HCT116 (cell line): Measurements from ENCODE around the gene GRAMD1C. TPM values are rescaled to one million over a fixed set of nuclear protein-coding genes. Genes with fewer than 3 reads are reported as not detected.

Experiments
- ATAC-seq: fragments of 200-7000 bp; cut with Tn5 transposase; 2 replicates; pipeline ENCODE4 v1.9.1; 2020; ENCODE audit warnings: mild to moderate bottlenecking, moderate library complexity
- BruUV-seq: library from RNA; stranded (reverse); fragments of 400-500 nt; replicated peaks from 2 replicates; lab custom pipeline; 2021; lab: Mats Ljungman, UMichigan
- CTCF ChIA-PET: fragments of 300-600 bp; sonication (Branson Sonifier 250); formaldehyde crosslinking; loops from one replicate; lab custom pipeline; 2021; ENCODE audit warnings: antibody characterized with exemption; lab: Charles Lee
- POLR2A ChIA-PET: fragments of 300-600, 350-600 bp; sonication (Branson Sonifier 250); formaldehyde crosslinking; loops from one replicate; lab custom pipeline; 2021; ENCODE audit warnings: antibody characterized with exemption; lab: Charles Lee
- RAD21 ChIA-PET, 2 experiments: fragments of 300-600 bp; sonication (Branson Sonifier 250); formaldehyde crosslinking; loops; one replicate each; lab custom pipeline; 2023; ENCODE audit warnings: low total read pairs in 2 of 2; ENCODE audit not compliant: uncharacterized antibody in 2 of 2, unreplicated experiment in 2 of 2, low non-redundant PET in 1 of 2; lab: Charles Lee
- DNase-seq: peaks from one replicate; pipeline ENCODE4 v3.0.0-alpha.2; 2010; ENCODE audit warnings: low read depth, low spot score
- H2AFZ ChIP-seq: fragments of 200-600 bp; shearing (Covaris generic), sonication (generic); 2 replicates; pipeline ENCODE4 v1.6.1; 2017; ENCODE audit warnings: low read depth, mixed run types, mixed read lengths, antibody characterized with exemption, low read length; ENCODE audit not compliant: poor library complexity, severe bottlenecking
- H3K27ac ChIP-seq: 2 replicates; pipeline ENCODE4 v1.5.1; 2012; ENCODE audit warnings: low read depth, low read length
- H3K27me3 ChIP-seq: fragments of 200-600 bp; sonication (generic); 2 replicates; pipeline ENCODE4 v1.6.1; 2016; ENCODE audit warnings: mixed run types, low read length, mixed read lengths; ENCODE audit not compliant: insufficient read depth
- H3K36me3 ChIP-seq, 2 experiments: fragments of 200-500 bp in 1 of 2; fragments of 200-600 bp in 1 of 2; sonication (Bioruptor generic) in 1 of 2; sonication (generic) in 1 of 2; 2 replicates each; pipeline versions ENCODE4 v1.5.1 to v1.6.1; 2014 to 2016; ENCODE audit warnings: low read length in 2 of 2, inconsistent platforms in 1 of 2, mixed read lengths in 1 of 2, mixed run types in 1 of 2; ENCODE audit not compliant: insufficient read depth in 2 of 2, control insufficient read depth in 1 of 2
- H3K4me1 ChIP-seq, 2 experiments: fragments of 200-600 bp in 1 of 2; sonication (generic) in 1 of 2; 2 replicates each; pipeline versions ENCODE4 v1.5.1 to v1.6.1; 2012 to 2017; ENCODE audit warnings: low read length in 2 of 2, inconsistent platforms in 1 of 2, mild to moderate bottlenecking in 1 of 2, mixed read lengths in 1 of 2, mixed run types in 1 of 2, moderate library complexity in 1 of 2; ENCODE audit not compliant: insufficient read depth in 2 of 2, control insufficient read depth in 1 of 2
- H3K4me2 ChIP-seq: fragments of 200-600 bp; sonication (generic); 2 replicates; pipeline ENCODE4 v1.6.1; 2017; ENCODE audit warnings: mixed run types, low read length, mixed read lengths
- H3K4me3 ChIP-seq, 2 experiments: fragments of 200-600 bp in 1 of 2; sonication (generic) in 1 of 2; replicated peaks in 1 of 2; 2 replicates each; pipeline ENCODE4 v1.5.1; 2011 to 2016; ENCODE audit warnings: low read length in 2 of 2, control low read depth in 1 of 2, low read depth in 1 of 2, mild to moderate bottlenecking in 1 of 2, mixed read lengths in 1 of 2, mixed run types in 1 of 2
- H3K79me2 ChIP-seq: fragments of 200-600 bp; sonication (generic); 2 replicates; pipeline ENCODE4 v1.6.1; 2017; ENCODE audit warnings: mild to moderate bottlenecking, mixed run types, low read length, moderate library complexity, mixed read lengths; ENCODE audit not compliant: insufficient read depth
- H3K9ac ChIP-seq: fragments of 200-600 bp; sonication (generic); 2 replicates; pipeline ENCODE4 v1.6.1; 2016; ENCODE audit warnings: low read length, mixed read lengths
- H3K9me2 ChIP-seq: fragments of 200-600 bp; sonication (generic), shearing (Covaris generic); 2 replicates; pipeline ENCODE4 v1.6.1; 2017; ENCODE audit warnings: mixed run types, mild to moderate bottlenecking, moderate library complexity; ENCODE audit not compliant: insufficient read depth
- H3K9me3 ChIP-seq, 2 experiments: fragments of 200-500 bp in 1 of 2; fragments of 200-600 bp in 1 of 2; sonication (Bioruptor generic) in 1 of 2; sonication (generic) in 1 of 2; 2 replicates each; pipeline ENCODE4 v1.6.1; 2014 to 2017; ENCODE audit warnings: low read length in 2 of 2, mixed read lengths in 2 of 2, inconsistent platforms in 1 of 2, low read depth in 1 of 2, mild to moderate bottlenecking in 1 of 2, mixed run types in 1 of 2, moderate library complexity in 1 of 2; ENCODE audit not compliant: control insufficient read depth in 1 of 2, insufficient read depth in 1 of 2
- H4K20me1 ChIP-seq: fragments of 200-600 bp; sonication (generic), shearing (Covaris generic); 2 replicates; pipeline ENCODE4 v1.6.1; 2017; ENCODE audit warnings: mixed run types, mild to moderate bottlenecking, moderate library complexity; ENCODE audit not compliant: insufficient read depth
- ATF3 ChIP-seq: IDR thresholded peaks from 2 replicates; pipeline ENCODE4 v1.6.1; 2012
- CBX3 ChIP-seq: IDR thresholded peaks from 2 replicates; pipeline ENCODE4 v1.6.1; 2012; ENCODE audit warnings: low read depth
- CEBPB ChIP-seq: IDR thresholded peaks from 2 replicates; pipeline ENCODE4 v1.6.1; 2012; ENCODE audit warnings: low read depth
- EGR1 ChIP-seq: IDR thresholded peaks from 2 replicates; pipeline ENCODE4 v1.6.1; 2012; ENCODE audit warnings: low read depth
- EZH2 ChIP-seq: fragments of 200-600 bp; sonication (generic); IDR thresholded peaks from 2 replicates; pipeline ENCODE4 v1.6.1; 2017; ENCODE audit warnings: antibody characterized with exemption, mixed run types
- EZH2phosphoT487 ChIP-seq: fragments of 200-600 bp; IDR thresholded peaks from 2 replicates; pipeline ENCODE4 v1.6.1; 2018; ENCODE audit warnings: antibody characterized with exemption, borderline replicate concordance
- FOSL1 ChIP-seq: IDR thresholded peaks from 2 replicates; pipeline ENCODE4 v1.6.1; 2012; ENCODE audit warnings: low read depth
- JUND ChIP-seq: IDR thresholded peaks from 2 replicates; pipeline ENCODE4 v1.6.1; 2012
- MAX ChIP-seq: IDR thresholded peaks from 2 replicates; pipeline ENCODE4 v1.6.1; 2012
- POLR2A ChIP-seq: IDR thresholded peaks from 2 replicates; pipeline ENCODE4 v1.7.0; 2011; ENCODE audit warnings: borderline replicate concordance; ENCODE audit not compliant: insufficient read depth, insufficient read length; ENCODE audit errors: extremely low read depth
- POLR2AphosphoS5 ChIP-seq: IDR thresholded peaks from 2 replicates; pipeline ENCODE4 v1.6.1; 2011; ENCODE audit warnings: mild to moderate bottlenecking, low read depth, low read length, moderate library complexity
- RAD21 ChIP-seq: IDR thresholded peaks from 2 replicates; pipeline ENCODE4 v1.6.1; 2012; ENCODE audit warnings: low read depth, mild to moderate bottlenecking
- SIN3A ChIP-seq: IDR thresholded peaks from 2 replicates; pipeline ENCODE4 v1.6.1; 2012; ENCODE audit warnings: low read depth
- SP1 ChIP-seq: IDR thresholded peaks from 2 replicates; pipeline ENCODE4 v1.6.1; 2012; ENCODE audit warnings: low read depth
- SRF ChIP-seq: IDR thresholded peaks from 2 replicates; pipeline ENCODE4 v1.6.1; 2012; ENCODE audit warnings: low read depth
- YY1 ChIP-seq: IDR thresholded peaks from 2 replicates; pipeline ENCODE4 v1.6.1; 2011; ENCODE audit warnings: low read length, low read depth, moderate library complexity, mild to moderate bottlenecking; ENCODE audit not compliant: insufficient replicate concordance; ENCODE audit errors: extremely low read depth
- ZFX ChIP-seq: fragments of 450-650 bp; IDR thresholded peaks from 2 replicates; pipeline ENCODE4 v1.6.1; 2017
- ZNF274 ChIP-seq: fragments of 200-500 bp; sonication (Bioruptor generic); IDR thresholded peaks from 2 replicates; pipeline ENCODE4 v1.6.1; 2014; ENCODE audit warnings: mild to moderate bottlenecking, low read depth, low read length, inconsistent platforms
- intact Hi-C: fragments of 100-400 bp; cut with micrococcal nuclease; formaldehyde crosslinking; loops from 2 replicates; pipeline ENCODE4 v1.10.0; 2022
- total RNA-seq: library from RNA; stranded (reverse); gene quantifications from one replicate; pipeline ENCODE4 v1.2.1, GENCODE V29; 2021; ENCODE audit not compliant: unreplicated experiment
- TF ChIP-seq, protein P1 (sequence below): IDR thresholded peaks from 2 replicates; pipeline ENCODE4 v1.6.1; 2011; ENCODE audit warnings: mild to moderate bottlenecking, low read length, moderate library complexity; ENCODE audit not compliant: insufficient replicate concordance; ENCODE audit errors: extremely low read depth
- TF ChIP-seq, protein P2 (sequence below), 3 experiments: fragments of 200-600 bp in 1 of 3; sonication (generic) in 1 of 3; IDR thresholded peaks in 2 of 3; conservative IDR thresholded peaks in 1 of 3; 2 replicates each; pipeline ENCODE4 v1.5.1; 2012 to 2017; ENCODE audit warnings: low read depth in 2 of 3, low read length in 2 of 3, antibody characterized with exemption in 1 of 3, borderline replicate concordance in 1 of 3, control low read depth in 1 of 3, mild to moderate bottlenecking in 1 of 3, mixed read lengths in 1 of 3, mixed run types in 1 of 3, moderate library complexity in 1 of 3; ENCODE audit not compliant: insufficient read depth in 1 of 3

Gene GRAMD1C
- total RNA-seq, 1 experiment from 2014 or later = 7.9 TPM

DNA sequence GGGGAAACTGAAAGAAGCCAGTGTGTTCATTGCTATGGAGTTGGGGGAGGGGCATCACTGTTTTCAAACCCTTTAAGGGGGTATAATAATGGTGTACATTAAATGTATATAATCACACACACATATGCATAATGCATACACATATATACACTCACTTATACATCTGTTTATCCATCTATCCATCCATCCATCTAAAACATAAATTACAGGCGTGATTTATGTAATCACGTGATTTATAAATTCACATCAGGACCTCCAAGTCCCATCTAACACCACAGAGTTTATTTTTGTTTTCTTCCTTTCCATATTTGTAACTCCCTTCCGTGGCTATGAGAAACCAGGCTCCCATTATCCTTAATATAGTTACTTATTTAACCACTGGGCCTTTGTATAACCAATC is 39.8 kb downstream of the GRAMD1C start:
- RAD21 ChIA-PET = no interaction called here
- CTCF ChIA-PET = no interaction called here
- Histone ChIP-seq H2AFZ (no peak overlapping the region), H3K9me3 (no peaks in the 10 kb centered on the region), H3K4me3 (no peak overlapping the region), H3K27ac (no peak overlapping the region), H3K36me3 (no peaks in the 10 kb centered on the region), H3K4me2 (no peak overlapping the region), H4K20me1 (no peaks in the 10 kb centered on the region), H3K27me3 (no peaks in the 10 kb centered on the region), H3K9ac (no peak overlapping the region), H3K4me1 (no peaks in the 10 kb centered on the region), H3K79me2 (no peaks in the 10 kb centered on the region), H3K9me2 (no peaks in the 10 kb centered on the region; the same call in 1 of the 2 replicates)
- no TSS peak for BruUV-seq
- no peak for TF ChIP-seq POLR2A
- TF ChIP-seq SP1 = no peak
- no peak for TF ChIP-seq EGR1
- TF ChIP-seq ZFX = no peak
- TF ChIP-seq, protein P1, sequence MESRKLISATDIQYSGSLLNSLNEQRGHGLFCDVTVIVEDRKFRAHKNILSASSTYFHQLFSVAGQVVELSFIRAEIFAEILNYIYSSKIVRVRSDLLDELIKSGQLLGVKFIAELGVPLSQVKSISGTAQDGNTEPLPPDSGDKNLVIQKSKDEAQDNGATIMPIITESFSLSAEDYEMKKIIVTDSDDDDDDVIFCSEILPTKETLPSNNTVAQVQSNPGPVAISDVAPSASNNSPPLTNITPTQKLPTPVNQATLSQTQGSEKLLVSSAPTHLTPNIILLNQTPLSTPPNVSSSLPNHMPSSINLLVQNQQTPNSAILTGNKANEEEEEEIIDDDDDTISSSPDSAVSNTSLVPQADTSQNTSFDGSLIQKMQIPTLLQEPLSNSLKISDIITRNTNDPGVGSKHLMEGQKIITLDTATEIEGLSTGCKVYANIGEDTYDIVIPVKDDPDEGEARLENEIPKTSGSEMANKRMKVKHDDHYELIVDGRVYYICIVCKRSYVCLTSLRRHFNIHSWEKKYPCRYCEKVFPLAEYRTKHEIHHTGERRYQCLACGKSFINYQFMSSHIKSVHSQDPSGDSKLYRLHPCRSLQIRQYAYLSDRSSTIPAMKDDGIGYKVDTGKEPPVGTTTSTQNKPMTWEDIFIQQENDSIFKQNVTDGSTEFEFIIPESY = no peak
- no peak for TF ChIP-seq ATF3
- TF ChIP-seq CEBPB = no peak
- no peak for TF ChIP-seq FOSL1
- no peak for TF ChIP-seq SRF
- no peak for TF ChIP-seq JUND
- no peak for TF ChIP-seq CBX3
- no peak for TF ChIP-seq RAD21
- TF ChIP-seq POLR2AphosphoS5 = no peak
- no peak for TF ChIP-seq SIN3A
- TF ChIP-seq, protein P2, sequence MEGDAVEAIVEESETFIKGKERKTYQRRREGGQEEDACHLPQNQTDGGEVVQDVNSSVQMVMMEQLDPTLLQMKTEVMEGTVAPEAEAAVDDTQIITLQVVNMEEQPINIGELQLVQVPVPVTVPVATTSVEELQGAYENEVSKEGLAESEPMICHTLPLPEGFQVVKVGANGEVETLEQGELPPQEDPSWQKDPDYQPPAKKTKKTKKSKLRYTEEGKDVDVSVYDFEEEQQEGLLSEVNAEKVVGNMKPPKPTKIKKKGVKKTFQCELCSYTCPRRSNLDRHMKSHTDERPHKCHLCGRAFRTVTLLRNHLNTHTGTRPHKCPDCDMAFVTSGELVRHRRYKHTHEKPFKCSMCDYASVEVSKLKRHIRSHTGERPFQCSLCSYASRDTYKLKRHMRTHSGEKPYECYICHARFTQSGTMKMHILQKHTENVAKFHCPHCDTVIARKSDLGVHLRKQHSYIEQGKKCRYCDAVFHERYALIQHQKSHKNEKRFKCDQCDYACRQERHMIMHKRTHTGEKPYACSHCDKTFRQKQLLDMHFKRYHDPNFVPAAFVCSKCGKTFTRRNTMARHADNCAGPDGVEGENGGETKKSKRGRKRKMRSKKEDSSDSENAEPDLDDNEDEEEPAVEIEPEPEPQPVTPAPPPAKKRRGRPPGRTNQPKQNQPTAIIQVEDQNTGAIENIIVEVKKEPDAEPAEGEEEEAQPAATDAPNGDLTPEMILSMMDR (IDR thresholded peaks at IDR 0.05 in 2 of 3, conservative IDR thresholded peaks at IDR 0.05 in 1 of 3; ENCODE audit: borderline replicate concordance in 1 of 3, insufficient read depth in 1 of 3, low read depth in 2 of 3, low read length in 2 of 3) = no peak
- no peak for TF ChIP-seq YY1
- TF ChIP-seq ZNF274 = no peak
- no peak for TF ChIP-seq EZH2
- no peak for TF ChIP-seq MAX
- TF ChIP-seq EZH2phosphoT487 = no peak
- POLR2A ChIA-PET = no interaction called here
- intact Hi-C loops = no loop called here
- ATAC-seq = no peak
- DNase-seq = no peak
